GM12891 (cell line): ENCODE data around the gene IRF9.

ENCODE experiments used
- POLR2A ChIP-seq: IDR thresholded peaks from 2 replicates; pipeline ENCODE4 v1.6.1; 2011; ENCODE audit warnings: low read depth, low read length, control low read depth
- POLR2AphosphoS5 ChIP-seq: IDR thresholded peaks from 2 replicates; pipeline ENCODE4 v1.6.1; 2011; ENCODE audit warnings: low read depth, low read length, control low read depth

DNA sequence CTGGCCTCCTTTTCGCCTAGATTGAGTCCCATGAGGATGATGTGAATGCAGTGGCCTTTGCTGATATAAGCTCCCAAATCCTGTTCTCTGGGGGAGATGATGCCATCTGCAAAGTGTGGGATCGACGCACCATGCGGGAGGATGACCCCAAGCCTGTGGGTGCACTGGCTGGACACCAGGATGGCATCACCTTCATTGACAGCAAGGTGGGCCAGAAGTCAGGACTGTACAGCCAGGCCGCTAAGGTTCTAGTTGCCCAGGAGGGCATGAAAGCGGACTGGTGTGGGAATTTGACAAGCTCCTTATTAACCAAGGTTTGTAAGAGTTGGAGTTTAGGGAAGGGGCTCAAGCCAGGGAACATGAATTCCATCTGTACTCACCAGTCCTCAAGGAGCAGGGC is 41.4 kb upstream of the IRF9 start:
- no peak for TF ChIP-seq POLR2A
- no peak for TF ChIP-seq POLR2AphosphoS5
